GM13976 (cell line): ENCODE results near the gene GBX2.
A peak's percentile ranks its signal among the peaks of the same experiment; 100 is the strongest.

Experiments
- DNase-seq: peaks from one replicate; pipeline ENCODE4 v3.0.0; 2012; ENCODE audit warnings: low spot score
- in situ Hi-C: fragments of 300-500 bp; cut with MboI; formaldehyde crosslinking; loops from one replicate; pipeline ENCODE4 v1.12.0; 2022; ENCODE audit warnings: low sequenced_read_pairs, mixed read lengths, inconsistent platforms; ENCODE audit not compliant: unreplicated experiment
- TF ChIP-seq, protein P1 (sequence below): IDR thresholded peaks from 2 replicates; pipeline ENCODE4 v1.5.1; 2012; ENCODE audit warnings: borderline replicate concordance, mild to moderate bottlenecking; ENCODE audit not compliant: insufficient read depth; ENCODE audit errors: extremely low read depth, missing control alignments, control extremely low read depth

Gene GBX2

DNA sequence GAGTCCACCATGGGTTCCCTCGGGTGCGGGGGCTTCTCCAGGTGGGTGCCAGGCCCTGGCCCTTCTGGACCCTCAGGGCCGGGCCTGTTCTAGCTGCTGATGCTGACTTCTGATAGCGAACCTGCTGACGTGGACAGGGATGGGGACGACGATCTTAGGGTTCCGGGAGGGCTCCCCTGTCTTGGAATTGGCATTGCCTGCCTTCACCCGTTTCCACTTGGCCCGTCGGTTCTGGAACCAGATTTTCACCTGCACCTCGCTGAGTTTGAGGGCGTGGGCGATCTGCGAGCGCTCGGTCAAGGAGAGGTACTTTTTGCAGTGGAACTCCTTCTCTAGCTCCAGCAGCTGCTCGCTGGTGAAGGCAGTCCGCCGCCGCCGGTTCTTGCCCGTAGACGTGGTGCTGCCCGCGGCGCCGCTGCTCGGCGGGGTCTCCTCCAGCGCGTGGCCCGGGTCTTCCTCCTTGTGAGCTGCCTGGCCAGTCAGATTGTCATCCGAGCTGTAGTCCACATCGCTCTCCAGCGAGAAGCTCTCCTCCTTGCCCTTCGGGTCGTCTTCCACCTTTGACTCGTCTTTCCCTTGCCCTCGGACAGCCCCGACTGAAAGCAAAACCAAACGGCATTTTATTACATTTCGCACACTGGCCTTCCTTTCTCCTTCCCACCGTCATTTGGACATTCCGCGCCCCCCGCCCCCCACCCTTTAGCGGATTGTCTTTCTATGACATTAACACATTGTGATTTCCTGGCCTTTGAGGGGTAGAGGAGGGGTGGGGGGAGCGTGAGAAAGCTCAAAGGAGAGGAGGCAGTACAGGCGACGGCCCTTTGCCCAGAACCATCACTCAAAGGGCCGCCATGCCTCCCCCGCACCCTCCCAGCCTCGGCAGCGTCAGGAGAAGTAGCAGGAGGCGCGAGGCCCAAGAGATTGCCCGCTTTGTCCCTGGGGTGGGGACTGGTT is 2.1 kb downstream of the GBX2 start:
- DNase-seq = peak; percentile 25
- TF ChIP-seq, protein P1, sequence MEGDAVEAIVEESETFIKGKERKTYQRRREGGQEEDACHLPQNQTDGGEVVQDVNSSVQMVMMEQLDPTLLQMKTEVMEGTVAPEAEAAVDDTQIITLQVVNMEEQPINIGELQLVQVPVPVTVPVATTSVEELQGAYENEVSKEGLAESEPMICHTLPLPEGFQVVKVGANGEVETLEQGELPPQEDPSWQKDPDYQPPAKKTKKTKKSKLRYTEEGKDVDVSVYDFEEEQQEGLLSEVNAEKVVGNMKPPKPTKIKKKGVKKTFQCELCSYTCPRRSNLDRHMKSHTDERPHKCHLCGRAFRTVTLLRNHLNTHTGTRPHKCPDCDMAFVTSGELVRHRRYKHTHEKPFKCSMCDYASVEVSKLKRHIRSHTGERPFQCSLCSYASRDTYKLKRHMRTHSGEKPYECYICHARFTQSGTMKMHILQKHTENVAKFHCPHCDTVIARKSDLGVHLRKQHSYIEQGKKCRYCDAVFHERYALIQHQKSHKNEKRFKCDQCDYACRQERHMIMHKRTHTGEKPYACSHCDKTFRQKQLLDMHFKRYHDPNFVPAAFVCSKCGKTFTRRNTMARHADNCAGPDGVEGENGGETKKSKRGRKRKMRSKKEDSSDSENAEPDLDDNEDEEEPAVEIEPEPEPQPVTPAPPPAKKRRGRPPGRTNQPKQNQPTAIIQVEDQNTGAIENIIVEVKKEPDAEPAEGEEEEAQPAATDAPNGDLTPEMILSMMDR = no peak
- in situ Hi-C loops = no loop called here

DNA sequence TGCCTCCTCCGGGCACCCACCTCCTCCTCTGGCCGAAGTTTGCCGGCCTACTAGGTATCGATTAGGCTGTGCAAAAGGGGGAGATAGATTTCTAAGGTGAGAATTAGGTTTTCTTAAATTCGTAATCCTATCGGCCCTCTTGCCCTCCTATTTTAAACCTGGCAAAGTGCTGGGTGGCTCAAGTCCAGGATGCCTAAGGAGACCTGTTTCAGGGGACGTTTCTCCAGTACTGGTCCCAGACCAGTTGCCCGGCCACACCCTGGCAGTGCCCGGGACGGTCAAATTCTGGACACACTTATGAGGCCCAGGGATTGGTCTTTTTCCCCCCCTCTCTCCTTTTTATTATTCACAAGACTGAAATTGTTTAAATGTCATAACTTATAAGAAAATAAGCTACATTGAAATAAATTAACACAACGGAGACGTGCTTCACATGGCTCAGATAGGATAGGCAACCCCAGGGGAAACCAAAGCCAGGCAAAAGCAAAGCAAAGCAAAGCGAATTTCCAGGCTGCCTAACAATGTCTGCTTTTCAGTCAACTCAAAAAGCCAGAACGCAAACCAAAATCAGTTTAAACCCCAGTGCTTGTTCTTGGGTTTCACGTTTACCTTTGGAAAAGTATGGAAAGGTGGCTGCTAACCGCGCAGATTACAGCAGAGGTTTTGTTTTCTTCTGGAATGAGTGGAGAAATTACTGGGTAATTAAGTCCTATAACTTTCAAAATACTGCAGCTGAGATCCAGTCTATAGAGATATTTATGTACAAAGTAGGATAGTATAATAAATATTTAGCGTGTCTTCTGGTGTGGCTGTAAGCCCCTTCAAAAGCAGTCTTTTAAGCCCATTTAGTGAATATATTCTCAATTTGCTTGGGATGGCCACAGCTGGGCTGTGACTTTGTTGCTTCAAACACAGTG is 3.0 kb downstream of the GBX2 start:
- in situ Hi-C loops = no loop called here
- TF ChIP-seq, protein P1 = no peak
- DNase-seq = peak; percentile 20

DNA sequence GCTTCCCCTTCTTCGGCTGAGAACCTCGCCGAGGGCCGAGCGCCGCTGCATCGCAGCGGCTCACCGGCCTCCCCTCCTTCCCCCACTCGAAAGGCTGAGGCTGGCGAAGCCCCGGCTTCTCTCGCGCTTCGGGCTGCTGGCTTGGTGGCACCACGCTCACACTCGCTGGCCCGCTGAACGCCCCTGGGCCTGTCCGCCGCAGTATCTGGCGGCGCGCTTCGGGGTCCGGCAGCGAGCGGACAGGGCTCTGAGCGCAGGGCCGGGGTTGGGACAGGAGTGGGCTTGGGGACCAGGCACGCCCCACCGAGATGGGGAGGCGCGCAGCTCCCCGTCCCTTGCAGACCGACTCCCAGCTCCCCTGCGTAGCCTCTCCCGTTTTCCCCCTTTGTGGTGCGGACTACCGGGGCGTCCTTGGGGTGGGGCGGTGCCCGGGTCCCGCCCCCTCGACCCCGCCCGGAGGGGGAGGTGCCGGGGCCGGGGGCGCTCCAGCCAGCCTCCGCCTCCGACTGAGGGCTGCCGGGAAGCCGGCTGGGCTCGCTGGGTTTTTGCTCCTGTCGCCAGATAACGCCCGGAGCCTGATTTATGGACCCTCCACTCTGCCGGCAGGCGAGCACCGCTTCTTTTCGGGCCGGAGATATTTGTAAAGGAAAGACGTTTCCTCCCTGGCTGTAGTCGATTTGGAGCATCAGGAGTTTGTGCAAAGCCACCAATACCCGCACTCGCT is 3.8 kb downstream of the GBX2 start:
- in situ Hi-C loops = no loop called here
- TF ChIP-seq, protein P1 = no peak
- peak; percentile 16 for DNase-seq

DNA sequence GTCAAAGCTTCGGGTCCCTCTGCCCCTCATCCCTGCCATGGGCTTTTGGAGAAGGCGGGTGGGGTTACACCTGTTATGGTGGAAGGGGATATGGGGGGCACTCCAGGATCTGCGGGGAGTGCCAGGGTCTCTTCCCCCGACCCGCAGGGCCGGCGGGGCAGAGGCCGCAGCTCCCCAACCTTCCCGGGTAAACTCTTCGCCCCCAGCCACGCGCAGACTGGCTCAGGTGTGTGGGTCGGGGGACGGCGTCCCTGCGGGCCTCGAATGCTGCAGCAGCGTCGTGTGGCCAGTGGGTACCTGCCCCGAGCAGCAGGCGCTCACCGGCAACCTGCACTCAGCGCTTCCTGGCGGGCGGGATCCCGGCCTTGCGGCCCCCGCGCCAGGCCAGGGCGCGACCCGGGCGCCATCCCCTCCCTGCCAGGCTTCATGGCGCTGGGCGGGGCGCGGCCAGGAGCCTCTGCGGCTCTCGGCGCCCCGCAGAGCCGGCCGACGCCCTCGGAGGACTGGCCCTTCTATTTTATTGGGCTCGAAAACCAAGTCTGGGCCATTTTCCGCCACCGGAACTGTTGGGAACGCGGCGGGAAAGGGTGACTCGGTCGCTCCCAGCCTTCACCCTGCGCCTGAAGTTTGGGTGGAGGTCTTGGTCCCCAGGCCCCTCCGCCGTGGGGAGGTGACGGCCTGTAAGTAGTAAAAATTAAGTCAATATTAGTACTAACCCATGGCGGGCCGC is 4.5 kb downstream of the GBX2 start:
- in situ Hi-C loops = no loop called here
- TF ChIP-seq, protein P1 = no peak

DNA sequence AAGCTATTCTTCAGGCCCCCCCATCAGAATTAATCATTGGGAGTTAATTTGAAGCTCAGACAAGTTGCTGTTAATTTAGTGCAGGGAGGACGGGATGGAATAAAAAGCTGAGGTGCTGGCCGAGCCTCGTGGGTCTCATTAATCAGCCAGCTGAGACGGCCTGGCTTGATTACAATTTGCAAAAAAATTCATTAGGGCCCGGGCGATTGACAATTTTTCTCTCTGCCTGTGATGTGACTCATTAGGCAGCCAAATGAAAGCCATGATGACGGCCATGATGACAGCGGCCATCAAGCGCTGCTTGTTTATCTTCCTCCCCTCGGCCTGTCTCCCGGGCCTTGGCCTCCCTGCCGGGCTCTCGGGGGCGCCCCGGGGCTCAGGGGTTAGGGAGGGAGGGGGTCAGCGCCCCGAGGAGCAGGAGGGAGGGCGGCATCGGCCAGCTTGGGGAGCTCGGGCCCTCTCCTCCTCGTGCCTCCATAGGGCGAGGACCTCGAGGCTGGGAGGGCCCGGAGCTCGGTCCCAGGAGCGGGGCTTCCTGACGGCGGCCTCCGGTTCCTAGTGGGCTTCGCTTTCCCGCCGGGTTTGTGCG is 5.2 kb downstream of the GBX2 start:
- no peak for DNase-seq
- in situ Hi-C loops = no loop called here

More for the DNA sequence above, 4.5 kb downstream of the GBX2 start:
- DNase-seq = peak; percentile 35

More for the DNA sequence above, 5.2 kb downstream of the GBX2 start:
- TF ChIP-seq, protein P1 = no peak
